K562 (cell line): ENCODE measurements around the gene STARD6. TPM values are rescaled to one million over a fixed set of nuclear protein-coding genes. Genes with fewer than 3 reads are reported as not detected.

ENCODE experiments used
- BCOR ChIP-seq: fragments of 450-650 bp; IDR thresholded peaks from 2 replicates; pipeline ENCODE4 v1.6.1; 2016
- DIDO1 ChIP-seq: fragments of 450-650 bp; IDR thresholded peaks from 2 replicates; pipeline ENCODE4 v1.6.1; 2016; ENCODE audit warnings: low read depth, missing biosample characterization, missing genetic modification characterization
- GATAD2B ChIP-seq: fragments of 450-650 bp; IDR thresholded peaks from 2 replicates; pipeline ENCODE4 v1.6.1; 2017; ENCODE audit warnings: mild to moderate bottlenecking, borderline replicate concordance
- MAZ ChIP-seq, 2 experiments: fragments of 450-650 bp in 1 of 2; sonication (generic) in 1 of 2; formaldehyde crosslinking; IDR thresholded peaks in 1 of 2; conservative IDR thresholded peaks in 1 of 2; 2 replicates each; pipeline versions ENCODE4 v1.4.0 to v1.5.0; 2020; ENCODE audit warnings: mild to moderate bottlenecking in 1 of 2, missing genetic modification reagents in 1 of 2
- NR3C1 ChIP-seq: sonication (generic); formaldehyde crosslinking; IDR thresholded peaks from 2 replicates; pipeline ENCODE4 v1.8.1; 2022; ENCODE audit warnings: missing genetic modification reagents
- PCBP1 ChIP-seq: fragments of 200-400 bp; formaldehyde crosslinking; IDR thresholded peaks from 2 replicates; pipeline ENCODE4 v1.6.1; 2018; ENCODE audit warnings: mild to moderate bottlenecking, low read depth, low read length; ENCODE audit not compliant: poor library complexity, severe bottlenecking
- SUPT5H ChIP-seq: fragments of 450-650 bp; IDR thresholded peaks from 2 replicates; pipeline ENCODE4 v1.6.1; 2016
- TAF7 ChIP-seq: fragments of 450-650 bp; IDR thresholded peaks from 2 replicates; pipeline ENCODE4 v1.6.1; 2016; ENCODE audit warnings: missing genetic modification characterization, missing compliant biosample characterization
- YY1 ChIP-seq, 3 experiments: IDR thresholded peaks; 2 replicates each; pipeline ENCODE4 v1.6.1; 2011; ENCODE audit warnings: low read length in 2 of 3, mild to moderate bottlenecking in 2 of 3, moderate library complexity in 2 of 3, borderline replicate concordance in 1 of 3, control low read depth in 1 of 3, low read depth in 1 of 3; ENCODE audit not compliant: insufficient read depth in 3 of 3, insufficient replicate concordance in 2 of 3, control insufficient read depth in 1 of 3, insufficient read length in 1 of 3; ENCODE audit errors: extremely low read depth in 1 of 3
- ZC3H11A ChIP-seq: IDR thresholded peaks from 2 replicates; pipeline ENCODE4 v1.6.1; 2012; ENCODE audit warnings: low read depth, low read length, improper control_type of control experiment
- ZNF263 ChIP-seq: sonication (generic); formaldehyde crosslinking; IDR thresholded peaks from 2 replicates; pipeline ENCODE4 v1.8.0; 2022; ENCODE audit warnings: mild to moderate bottlenecking, missing genetic modification reagents, borderline replicate concordance
- ZNF644 ChIP-seq: fragments of 200-800 bp; sonication (Bioruptor generic); IDR thresholded peaks from 2 replicates; pipeline ENCODE4 v1.6.1; 2016; ENCODE audit warnings: low read depth, missing genetic modification characterization, missing compliant biosample characterization
- ZNF668 ChIP-seq: fragments of 250-450 bp; sonication (Bioruptor Pico); IDR thresholded peaks from 2 replicates; pipeline ENCODE4 v1.8.0; 2022; ENCODE audit warnings: mild to moderate bottlenecking, inconsistent platforms
- polyA plus RNA-seq, 8 experiments: library from polyadenylated mRNA; depleted of rRNA in 4 of 8; stranded (reverse) in 5 of 8; unstranded in 3 of 8; fragments of >200 nt; fragmentation: Nextera tagmentation in 2 of 8; fragmentation: Illumina TruSeq in 1 of 8; extraction: Ambion mirVana in 2 of 8; extraction: Trizol in 1 of 8; gene quantifications; 2 replicates each; pipeline versions ENCODE4 v1.2.1 to v1.2.3, GENCODE V29; 2011 to 2014; ENCODE audit warnings: inconsistent platforms in 1 of 8, missing spikeins in 1 of 8
- total RNA-seq, 7 experiments: library from RNA; depleted of rRNA in 6 of 7; stranded (reverse); fragments of >200 nt in 6 of 7; fragmentation: Illumina TruSeq in 2 of 7; extraction: Trizol in 2 of 7; gene quantifications; 2 replicates each; pipeline versions ENCODE4 v1.2.1 to v1.2.3, GENCODE V29; 2011 to 2021; ENCODE audit warnings: low replicate concordance in 1 of 7
- TF ChIP-seq, protein P1 (sequence below): IDR thresholded peaks from 3 replicates; pipeline ENCODE4 v1.6.1; 2011; ENCODE audit warnings: borderline replicate concordance, mild to moderate bottlenecking, moderate library complexity; ENCODE audit not compliant: insufficient read length; ENCODE audit errors: extremely low read depth
- TF ChIP-seq, protein P2 (sequence below): sonication (generic); formaldehyde crosslinking; IDR thresholded peaks from 2 replicates; pipeline ENCODE4 v1.8.1; 2023; ENCODE audit warnings: mild to moderate bottlenecking, missing genetic modification reagents
- TF ChIP-seq, protein P3 (sequence below): sonication (generic); formaldehyde crosslinking; IDR thresholded peaks from 2 replicates; pipeline ENCODE4 v1.8.0; 2023; ENCODE audit warnings: mild to moderate bottlenecking, missing genetic modification reagents
- TF ChIP-seq, protein P4 (sequence below): fragments of 450-650 bp; IDR thresholded peaks from 2 replicates; pipeline ENCODE4 v1.6.1; 2016; ENCODE audit warnings: borderline replicate concordance

STARD6 gene
- total and polyA plus RNA-seq, 9 of the 15 experiments (the other 6 are each of a cell fraction or from before 2014, with no cell fraction given), result 0.11 to 0.15 TPM; not detected in 7

DNA sequence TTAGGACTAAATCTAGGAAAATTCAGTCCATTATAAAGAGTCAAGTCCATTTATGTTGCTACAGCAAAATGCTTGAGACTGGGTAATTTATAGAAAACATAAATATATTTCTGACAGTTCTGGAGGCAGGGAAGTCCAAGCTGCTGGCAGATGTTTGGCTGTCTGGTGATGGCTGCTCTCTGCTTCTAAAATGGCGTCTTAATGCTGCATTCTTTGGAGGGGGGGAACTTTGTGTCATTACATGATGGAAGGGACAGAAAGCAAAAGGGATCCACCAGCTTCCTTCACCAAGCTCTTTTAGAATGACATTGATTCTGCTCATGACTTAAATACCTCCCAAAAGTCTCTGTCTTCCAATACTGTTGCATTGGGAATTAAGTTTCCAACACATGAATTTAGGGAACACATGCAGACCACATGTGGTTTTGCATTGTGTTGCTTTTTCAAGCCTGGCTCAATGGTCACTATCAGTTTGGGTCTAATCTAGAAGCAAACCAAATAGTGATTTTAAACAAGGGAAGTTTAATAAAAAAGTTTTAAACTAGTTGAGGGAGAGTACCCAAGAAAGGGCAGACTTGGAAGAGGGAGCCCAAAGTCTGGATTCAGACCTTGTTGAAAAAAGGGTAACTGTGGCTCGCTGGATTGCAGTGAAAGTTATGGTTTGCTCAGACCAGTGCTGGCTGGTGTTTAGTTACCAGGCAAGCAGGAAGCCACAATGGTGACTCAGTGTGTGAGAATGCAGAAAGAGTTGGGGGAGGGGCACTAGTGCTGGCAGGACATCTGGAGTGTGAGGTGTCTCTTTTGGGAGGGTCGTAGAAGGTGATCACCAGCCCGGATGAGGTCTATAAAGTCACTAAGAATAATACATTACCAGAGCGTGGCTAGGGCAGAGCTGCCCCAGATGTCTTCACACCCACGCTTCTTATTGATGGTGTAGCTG is 30.8 kb upstream of the STARD6 start (continued):
- TF ChIP-seq ZNF644 (no peak), ZNF668 (CRISPR knock-in tag) (no peak), PCBP1 (no peak), ZNF263 (CRISPR knock-in tag) (no peak), DIDO1 (no peak), SUPT5H (no peak), BCOR (no peak), NR3C1 (CRISPR knock-in tag) (no peak), YY1 (IDR thresholded peaks at IDR 0.05; ENCODE audit: borderline replicate concordance in 1 of 3, control insufficient read depth in 1 of 3, extremely low read depth in 1 of 3, insufficient read depth in 3 of 3, insufficient read length in 1 of 3, insufficient replicate concordance in 2 of 3, low read depth in 1 of 3, low read length in 2 of 3) (peak in 2 of 3 experiments; percentile 57 to 90), MAZ (CRISPR knock-in tag; conservative IDR thresholded peaks at IDR 0.05 in 1 of 2, IDR thresholded peaks at IDR 0.05 in 1 of 2) (peak in 1 of 2 experiments; percentile 17; a peak in 1 of 4 replicates), GATAD2B (no peak), ZC3H11A (no peak), TAF7 (tag) (no peak)
- TF ChIP-seq, protein P1, sequence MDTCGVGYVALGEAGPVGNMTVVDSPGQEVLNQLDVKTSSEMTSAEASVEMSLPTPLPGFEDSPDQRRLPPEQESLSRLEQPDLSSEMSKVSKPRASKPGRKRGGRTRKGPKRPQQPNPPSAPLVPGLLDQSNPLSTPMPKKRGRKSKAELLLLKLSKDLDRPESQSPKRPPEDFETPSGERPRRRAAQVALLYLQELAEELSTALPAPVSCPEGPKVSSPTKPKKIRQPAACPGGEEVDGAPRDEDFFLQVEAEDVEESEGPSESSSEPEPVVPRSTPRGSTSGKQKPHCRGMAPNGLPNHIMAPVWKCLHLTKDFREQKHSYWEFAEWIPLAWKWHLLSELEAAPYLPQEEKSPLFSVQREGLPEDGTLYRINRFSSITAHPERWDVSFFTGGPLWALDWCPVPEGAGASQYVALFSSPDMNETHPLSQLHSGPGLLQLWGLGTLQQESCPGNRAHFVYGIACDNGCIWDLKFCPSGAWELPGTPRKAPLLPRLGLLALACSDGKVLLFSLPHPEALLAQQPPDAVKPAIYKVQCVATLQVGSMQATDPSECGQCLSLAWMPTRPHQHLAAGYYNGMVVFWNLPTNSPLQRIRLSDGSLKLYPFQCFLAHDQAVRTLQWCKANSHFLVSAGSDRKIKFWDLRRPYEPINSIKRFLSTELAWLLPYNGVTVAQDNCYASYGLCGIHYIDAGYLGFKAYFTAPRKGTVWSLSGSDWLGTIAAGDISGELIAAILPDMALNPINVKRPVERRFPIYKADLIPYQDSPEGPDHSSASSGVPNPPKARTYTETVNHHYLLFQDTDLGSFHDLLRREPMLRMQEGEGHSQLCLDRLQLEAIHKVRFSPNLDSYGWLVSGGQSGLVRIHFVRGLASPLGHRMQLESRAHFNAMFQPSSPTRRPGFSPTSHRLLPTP, result no peak
- TF ChIP-seq, protein P2, sequence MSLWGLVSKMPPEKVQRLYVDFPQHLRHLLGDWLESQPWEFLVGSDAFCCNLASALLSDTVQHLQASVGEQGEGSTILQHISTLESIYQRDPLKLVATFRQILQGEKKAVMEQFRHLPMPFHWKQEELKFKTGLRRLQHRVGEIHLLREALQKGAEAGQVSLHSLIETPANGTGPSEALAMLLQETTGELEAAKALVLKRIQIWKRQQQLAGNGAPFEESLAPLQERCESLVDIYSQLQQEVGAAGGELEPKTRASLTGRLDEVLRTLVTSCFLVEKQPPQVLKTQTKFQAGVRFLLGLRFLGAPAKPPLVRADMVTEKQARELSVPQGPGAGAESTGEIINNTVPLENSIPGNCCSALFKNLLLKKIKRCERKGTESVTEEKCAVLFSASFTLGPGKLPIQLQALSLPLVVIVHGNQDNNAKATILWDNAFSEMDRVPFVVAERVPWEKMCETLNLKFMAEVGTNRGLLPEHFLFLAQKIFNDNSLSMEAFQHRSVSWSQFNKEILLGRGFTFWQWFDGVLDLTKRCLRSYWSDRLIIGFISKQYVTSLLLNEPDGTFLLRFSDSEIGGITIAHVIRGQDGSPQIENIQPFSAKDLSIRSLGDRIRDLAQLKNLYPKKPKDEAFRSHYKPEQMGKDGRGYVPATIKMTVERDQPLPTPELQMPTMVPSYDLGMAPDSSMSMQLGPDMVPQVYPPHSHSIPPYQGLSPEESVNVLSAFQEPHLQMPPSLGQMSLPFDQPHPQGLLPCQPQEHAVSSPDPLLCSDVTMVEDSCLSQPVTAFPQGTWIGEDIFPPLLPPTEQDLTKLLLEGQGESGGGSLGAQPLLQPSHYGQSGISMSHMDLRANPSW (CRISPR knock-in tag), result no peak
- TF ChIP-seq, protein P3, sequence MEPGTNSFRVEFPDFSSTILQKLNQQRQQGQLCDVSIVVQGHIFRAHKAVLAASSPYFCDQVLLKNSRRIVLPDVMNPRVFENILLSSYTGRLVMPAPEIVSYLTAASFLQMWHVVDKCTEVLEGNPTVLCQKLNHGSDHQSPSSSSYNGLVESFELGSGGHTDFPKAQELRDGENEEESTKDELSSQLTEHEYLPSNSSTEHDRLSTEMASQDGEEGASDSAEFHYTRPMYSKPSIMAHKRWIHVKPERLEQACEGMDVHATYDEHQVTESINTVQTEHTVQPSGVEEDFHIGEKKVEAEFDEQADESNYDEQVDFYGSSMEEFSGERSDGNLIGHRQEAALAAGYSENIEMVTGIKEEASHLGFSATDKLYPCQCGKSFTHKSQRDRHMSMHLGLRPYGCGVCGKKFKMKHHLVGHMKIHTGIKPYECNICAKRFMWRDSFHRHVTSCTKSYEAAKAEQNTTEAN (CRISPR knock-in tag), result no peak
- TF ChIP-seq, protein P4, sequence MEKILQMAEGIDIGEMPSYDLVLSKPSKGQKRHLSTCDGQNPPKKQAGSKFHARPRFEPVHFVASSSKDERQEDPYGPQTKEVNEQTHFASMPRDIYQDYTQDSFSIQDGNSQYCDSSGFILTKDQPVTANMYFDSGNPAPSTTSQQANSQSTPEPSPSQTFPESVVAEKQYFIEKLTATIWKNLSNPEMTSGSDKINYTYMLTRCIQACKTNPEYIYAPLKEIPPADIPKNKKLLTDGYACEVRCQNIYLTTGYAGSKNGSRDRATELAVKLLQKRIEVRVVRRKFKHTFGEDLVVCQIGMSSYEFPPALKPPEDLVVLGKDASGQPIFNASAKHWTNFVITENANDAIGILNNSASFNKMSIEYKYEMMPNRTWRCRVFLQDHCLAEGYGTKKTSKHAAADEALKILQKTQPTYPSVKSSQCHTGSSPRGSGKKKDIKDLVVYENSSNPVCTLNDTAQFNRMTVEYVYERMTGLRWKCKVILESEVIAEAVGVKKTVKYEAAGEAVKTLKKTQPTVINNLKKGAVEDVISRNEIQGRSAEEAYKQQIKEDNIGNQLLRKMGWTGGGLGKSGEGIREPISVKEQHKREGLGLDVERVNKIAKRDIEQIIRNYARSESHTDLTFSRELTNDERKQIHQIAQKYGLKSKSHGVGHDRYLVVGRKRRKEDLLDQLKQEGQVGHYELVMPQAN, result no peak
